ENCODE results near the gene SLC25A1.

- no peak for TF ChIP-seq CTCF (IDR thresholded peaks at IDR 0.05)
- TF ChIP-seq POLR2A (IDR thresholded peaks at IDR 0.05) = no peak
Observed at GRCh38 chr22:19220867-19221266, 42.3 kb upstream of the SLC25A1 start.
